ENCODE data around the gene INPP4A. TPM values are rescaled to one million over a fixed set of nuclear protein-coding genes. Genes with fewer than 3 reads are reported as not detected.

The INPP4A gene
- polyA plus RNA-seq, 1 of the 3 experiments (the other 2 are of a cell fraction): 15.0 TPM

DNA sequence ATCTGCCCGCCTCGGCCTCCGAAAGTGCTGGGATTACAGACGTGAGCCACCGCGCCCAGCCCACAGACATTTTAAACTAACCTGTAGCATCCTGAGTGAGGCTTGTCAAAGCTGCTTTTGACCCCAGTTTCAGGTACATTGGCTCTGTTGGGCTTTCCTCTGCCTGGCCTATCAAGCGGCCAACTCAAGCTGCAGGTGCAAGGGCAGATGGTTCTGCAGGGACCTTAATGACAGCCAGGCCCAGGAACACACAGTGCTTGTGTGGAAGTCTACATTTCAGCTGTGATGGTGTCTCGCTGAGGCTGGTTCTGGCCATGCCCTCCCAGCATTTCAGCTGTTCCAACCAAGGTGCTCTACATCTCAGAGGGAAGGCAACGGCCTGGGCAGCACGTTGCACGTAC, 18.4 kb downstream of the INPP4A start:
- no peak for DNase-seq
- Histone ChIP-seq H3K9ac (no peak overlapping the region), H3F3A (replicated peaks; ENCODE audit: insufficient read depth) (no peaks in the 10 kb centered on the region), H3K27ac (ENCODE audit: low read depth in 2 of 2, low read length in 1 of 2) (no peak overlapping the region), H3K79me2 (ENCODE audit: insufficient read depth) (peaks cover 47% of the 10 kb centered on the region), H3K36me3 (replicated peaks in 1 of 2; ENCODE audit: control insufficient read depth in 1 of 2, insufficient read depth in 2 of 2, low read length in 1 of 2) (no peaks in the 10 kb centered on the region), H3K4me2 (no peak overlapping the region), H3K9me3 (no peaks in the 10 kb centered on the region), H3K4me1 (ENCODE audit: control insufficient read depth in 1 of 2, insufficient read depth in 2 of 2, low read depth in 1 of 2, low read length in 1 of 2) (peaks cover 18 to 53% of the 10 kb centered on the region in 2 experiments; a peak in 3 of 4 replicates), H2AFZ (ENCODE audit: low read depth) (no peak overlapping the region), H3K9me2 (no peaks in the 10 kb centered on the region), H4K20me1 (ENCODE audit: insufficient read depth) (peaks cover 3% of the 10 kb centered on the region; the same call in 1 of the 2 replicates), H3K4me3 (ENCODE audit: low read depth in 2 of 2, low read length in 1 of 2) (no peak overlapping the region), H3K27me3 (ENCODE audit: insufficient read depth) (no peaks in the 10 kb centered on the region)
- POLR2A ChIA-PET: no interaction called here
- TF ChIP-seq NRF1 (IDR thresholded peaks at IDR 0.05; ENCODE audit: low read depth, low read length): no peak
- TF ChIP-seq MXI1 (IDR thresholded peaks at IDR 0.05; ENCODE audit: low read depth, low read length): no peak
- TF ChIP-seq, protein P1, sequence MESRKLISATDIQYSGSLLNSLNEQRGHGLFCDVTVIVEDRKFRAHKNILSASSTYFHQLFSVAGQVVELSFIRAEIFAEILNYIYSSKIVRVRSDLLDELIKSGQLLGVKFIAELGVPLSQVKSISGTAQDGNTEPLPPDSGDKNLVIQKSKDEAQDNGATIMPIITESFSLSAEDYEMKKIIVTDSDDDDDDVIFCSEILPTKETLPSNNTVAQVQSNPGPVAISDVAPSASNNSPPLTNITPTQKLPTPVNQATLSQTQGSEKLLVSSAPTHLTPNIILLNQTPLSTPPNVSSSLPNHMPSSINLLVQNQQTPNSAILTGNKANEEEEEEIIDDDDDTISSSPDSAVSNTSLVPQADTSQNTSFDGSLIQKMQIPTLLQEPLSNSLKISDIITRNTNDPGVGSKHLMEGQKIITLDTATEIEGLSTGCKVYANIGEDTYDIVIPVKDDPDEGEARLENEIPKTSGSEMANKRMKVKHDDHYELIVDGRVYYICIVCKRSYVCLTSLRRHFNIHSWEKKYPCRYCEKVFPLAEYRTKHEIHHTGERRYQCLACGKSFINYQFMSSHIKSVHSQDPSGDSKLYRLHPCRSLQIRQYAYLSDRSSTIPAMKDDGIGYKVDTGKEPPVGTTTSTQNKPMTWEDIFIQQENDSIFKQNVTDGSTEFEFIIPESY (IDR thresholded peaks at IDR 0.05; ENCODE audit: borderline replicate concordance, low read depth): no peak
- TF ChIP-seq FOXJ3 (CRISPR knock-in tag; IDR thresholded peaks at IDR 0.05): no peak
- TF ChIP-seq TEAD4 (IDR thresholded peaks at IDR 0.05; ENCODE audit: borderline replicate concordance, insufficient read depth): no peak
- TF ChIP-seq POLR2AphosphoS5 (IDR thresholded peaks at IDR 0.05; ENCODE audit: low read depth, low read length): no peak
- TF ChIP-seq RAD21 (IDR thresholded peaks at IDR 0.05; ENCODE audit: low read length): no peak
- no peak for TF ChIP-seq FOXM1 (IDR thresholded peaks at IDR 0.05; ENCODE audit: low read depth)
- no peak for TF ChIP-seq EZH2phosphoT487 (IDR thresholded peaks at IDR 0.05; ENCODE audit: borderline replicate concordance, low read depth)
- no peak for TF ChIP-seq FOSL2 (IDR thresholded peaks at IDR 0.05; ENCODE audit: borderline replicate concordance, low read depth)
- no peak for TF ChIP-seq JUND (IDR thresholded peaks at IDR 0.05)
- TF ChIP-seq RXRA (IDR thresholded peaks at IDR 0.05; ENCODE audit: borderline replicate concordance, low read depth): no peak
- no peak for TF ChIP-seq SIN3A (IDR thresholded peaks at IDR 0.05; ENCODE audit: borderline replicate concordance, low read depth, low read length)
- CTCF ChIA-PET: interaction anchor here (0.8 to 1.3 kb wide), 4 partner anchors 15 to 80 kb away, joined by 3 to 4 read pairs (median 3); no protein-coding TSS in a partner anchor
- 96% methylated on average over 9 of the region's 11 CpGs for WGBS (ENCODE audit: low lambda C conversion rate)

DNA sequence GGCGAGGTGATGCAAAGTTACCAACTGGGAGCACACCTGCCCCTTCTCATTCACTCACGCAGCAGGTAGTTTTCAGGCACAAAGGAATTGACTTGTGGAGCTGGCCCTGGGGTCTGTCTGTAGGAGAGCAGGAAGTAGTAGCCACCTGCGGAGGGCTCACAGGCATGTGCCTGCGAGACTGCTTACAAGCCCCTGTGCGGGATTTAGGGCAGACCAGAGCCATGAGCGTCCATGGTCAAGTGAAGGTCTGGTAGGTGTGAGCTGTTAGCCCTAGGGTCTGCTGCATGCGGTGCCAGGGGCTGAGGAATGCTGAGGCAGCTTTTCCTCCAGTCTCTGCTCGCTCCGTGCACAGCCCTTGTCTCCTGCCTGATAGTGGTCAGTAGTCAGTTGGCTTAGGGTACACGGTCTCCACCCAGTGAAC, 18.9 kb downstream of the INPP4A start:
- no peaks in the 10 kb centered on the region for H3F3A ChIP-seq (replicated peaks; ENCODE audit: insufficient read depth)
- no peak overlapping the region for H2AFZ ChIP-seq (ENCODE audit: low read depth)
- no peak for DNase-seq
- H4K20me1 ChIP-seq (ENCODE audit: insufficient read depth): peaks cover 3% of the 10 kb centered on the region; the same call in 1 of the 2 replicates
- WGBS (ENCODE audit: low lambda C conversion rate): 95% methylated on average over 5 of the region's 10 CpGs
- H3K27me3 ChIP-seq (ENCODE audit: insufficient read depth): no peaks in the 10 kb centered on the region
- no peak overlapping the region for H3K4me3 ChIP-seq (ENCODE audit: low read depth in 2 of 2, low read length in 1 of 2)
- no peak overlapping the region for H3K27ac ChIP-seq (ENCODE audit: low read depth in 2 of 2, low read length in 1 of 2)
- ChIA-PET POLR2A (no interaction called here), CTCF (interaction anchor here (0.8 to 1.3 kb wide), 5 partner anchors 14 to 80 kb away, joined by 3 to 4 read pairs (median 3); no protein-coding TSS in a partner anchor)
- no peak overlapping the region for H3K9ac ChIP-seq
- peaks cover 49% of the 10 kb centered on the region for H3K79me2 ChIP-seq (ENCODE audit: insufficient read depth)
- H3K9me2 ChIP-seq: no peaks in the 10 kb centered on the region
- no peaks in the 10 kb centered on the region for H3K36me3 ChIP-seq (replicated peaks in 1 of 2; ENCODE audit: control insufficient read depth in 1 of 2, insufficient read depth in 2 of 2, low read length in 1 of 2)
- no peaks in the 10 kb centered on the region for H3K9me3 ChIP-seq
- no peak overlapping the region for H3K4me2 ChIP-seq
- H3K4me1 ChIP-seq (ENCODE audit: control insufficient read depth in 1 of 2, insufficient read depth in 2 of 2, low read depth in 1 of 2, low read length in 1 of 2): peaks cover 18 to 53% of the 10 kb centered on the region in 2 experiments; a peak in 3 of 4 replicates
- no peak for TF ChIP-seq FOXM1 (IDR thresholded peaks at IDR 0.05; ENCODE audit: low read depth)
- no peak for TF ChIP-seq POLR2AphosphoS5 (IDR thresholded peaks at IDR 0.05; ENCODE audit: low read depth, low read length)
- TF ChIP-seq, protein P2, sequence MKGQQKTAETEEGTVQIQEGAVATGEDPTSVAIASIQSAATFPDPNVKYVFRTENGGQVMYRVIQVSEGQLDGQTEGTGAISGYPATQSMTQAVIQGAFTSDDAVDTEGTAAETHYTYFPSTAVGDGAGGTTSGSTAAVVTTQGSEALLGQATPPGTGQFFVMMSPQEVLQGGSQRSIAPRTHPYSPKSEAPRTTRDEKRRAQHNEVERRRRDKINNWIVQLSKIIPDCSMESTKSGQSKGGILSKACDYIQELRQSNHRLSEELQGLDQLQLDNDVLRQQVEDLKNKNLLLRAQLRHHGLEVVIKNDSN (IDR thresholded peaks at IDR 0.05; ENCODE audit: borderline replicate concordance, low read depth): no peak
- TF ChIP-seq, protein P3, sequence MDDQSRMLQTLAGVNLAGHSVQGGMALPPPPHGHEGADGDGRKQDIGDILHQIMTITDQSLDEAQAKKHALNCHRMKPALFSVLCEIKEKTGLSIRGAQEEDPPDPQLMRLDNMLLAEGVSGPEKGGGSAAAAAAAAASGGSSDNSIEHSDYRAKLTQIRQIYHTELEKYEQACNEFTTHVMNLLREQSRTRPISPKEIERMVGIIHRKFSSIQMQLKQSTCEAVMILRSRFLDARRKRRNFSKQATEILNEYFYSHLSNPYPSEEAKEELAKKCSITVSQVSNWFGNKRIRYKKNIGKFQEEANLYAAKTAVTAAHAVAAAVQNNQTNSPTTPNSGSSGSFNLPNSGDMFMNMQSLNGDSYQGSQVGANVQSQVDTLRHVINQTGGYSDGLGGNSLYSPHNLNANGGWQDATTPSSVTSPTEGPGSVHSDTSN (IDR thresholded peaks at IDR 0.05): no peak
- no peak for TF ChIP-seq GABPA (IDR thresholded peaks at IDR 0.05; ENCODE audit: low read depth)
- TF ChIP-seq, protein P4, sequence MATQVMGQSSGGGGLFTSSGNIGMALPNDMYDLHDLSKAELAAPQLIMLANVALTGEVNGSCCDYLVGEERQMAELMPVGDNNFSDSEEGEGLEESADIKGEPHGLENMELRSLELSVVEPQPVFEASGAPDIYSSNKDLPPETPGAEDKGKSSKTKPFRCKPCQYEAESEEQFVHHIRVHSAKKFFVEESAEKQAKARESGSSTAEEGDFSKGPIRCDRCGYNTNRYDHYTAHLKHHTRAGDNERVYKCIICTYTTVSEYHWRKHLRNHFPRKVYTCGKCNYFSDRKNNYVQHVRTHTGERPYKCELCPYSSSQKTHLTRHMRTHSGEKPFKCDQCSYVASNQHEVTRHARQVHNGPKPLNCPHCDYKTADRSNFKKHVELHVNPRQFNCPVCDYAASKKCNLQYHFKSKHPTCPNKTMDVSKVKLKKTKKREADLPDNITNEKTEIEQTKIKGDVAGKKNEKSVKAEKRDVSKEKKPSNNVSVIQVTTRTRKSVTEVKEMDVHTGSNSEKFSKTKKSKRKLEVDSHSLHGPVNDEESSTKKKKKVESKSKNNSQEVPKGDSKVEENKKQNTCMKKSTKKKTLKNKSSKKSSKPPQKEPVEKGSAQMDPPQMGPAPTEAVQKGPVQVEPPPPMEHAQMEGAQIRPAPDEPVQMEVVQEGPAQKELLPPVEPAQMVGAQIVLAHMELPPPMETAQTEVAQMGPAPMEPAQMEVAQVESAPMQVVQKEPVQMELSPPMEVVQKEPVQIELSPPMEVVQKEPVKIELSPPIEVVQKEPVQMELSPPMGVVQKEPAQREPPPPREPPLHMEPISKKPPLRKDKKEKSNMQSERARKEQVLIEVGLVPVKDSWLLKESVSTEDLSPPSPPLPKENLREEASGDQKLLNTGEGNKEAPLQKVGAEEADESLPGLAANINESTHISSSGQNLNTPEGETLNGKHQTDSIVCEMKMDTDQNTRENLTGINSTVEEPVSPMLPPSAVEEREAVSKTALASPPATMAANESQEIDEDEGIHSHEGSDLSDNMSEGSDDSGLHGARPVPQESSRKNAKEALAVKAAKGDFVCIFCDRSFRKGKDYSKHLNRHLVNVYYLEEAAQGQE (IDR thresholded peaks at IDR 0.05; ENCODE audit: low read depth, low read length): no peak
- no peak for TF ChIP-seq TEAD4 (IDR thresholded peaks at IDR 0.05; ENCODE audit: borderline replicate concordance, insufficient read depth)
- no peak for TF ChIP-seq YY1 (IDR thresholded peaks at IDR 0.05; ENCODE audit: low read depth)
- TF ChIP-seq GATA2 (CRISPR knock-in tag; IDR thresholded peaks at IDR 0.05): no peak
- TF ChIP-seq, protein P5, sequence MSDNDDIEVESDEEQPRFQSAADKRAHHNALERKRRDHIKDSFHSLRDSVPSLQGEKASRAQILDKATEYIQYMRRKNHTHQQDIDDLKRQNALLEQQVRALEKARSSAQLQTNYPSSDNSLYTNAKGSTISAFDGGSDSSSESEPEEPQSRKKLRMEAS (IDR thresholded peaks at IDR 0.05; ENCODE audit: low read depth): no peak
- TF ChIP-seq ELF1 (IDR thresholded peaks at IDR 0.05): no peak
- TF ChIP-seq CHD2 (IDR thresholded peaks at IDR 0.05; ENCODE audit: low read length, partially characterized antibody): no peak

Measured in SK-N-SH (cell line).